Measurements from ENCODE around the gene CRPPA. TPM values are rescaled to one million over a fixed set of nuclear protein-coding genes. Genes with fewer than 3 reads are reported as not detected.

The CRPPA gene
- total RNA-seq, 4 donors from 2014 or later = 0.51 to 2.3 (median 1.5) TPM

GRCh38 chr7:16412274-16413254 is 8.8 kb downstream of the CRPPA start:
- 59 to 66% methylated on average over 8 of the region's 8 CpGs for WGBS, 2 donors
- DNase-seq (ENCODE audit: low spot score in 2 of 2) = no peak

GRCh38 chr7:16411391-16411790 is 9.9 kb downstream of the CRPPA start:
- intact Hi-C loops (cut with DNase I; ENCODE audit: low total_unique reads) = no loop called here
- 97 to 99% methylated on average over 2 of the region's 2 CpGs for WGBS, 2 donors
- TF ChIP-seq CTCF (IDR thresholded peaks at IDR 0.05) (no peak), POLR2A (IDR thresholded peaks at IDR 0.05) (no peak)
- H3K4me3 ChIP-seq (ENCODE audit: low read depth, poor library complexity, severe bottlenecking) = no peak overlapping the region
- no peak for DNase-seq (ENCODE audit: low spot score in 2 of 2)

More at GRCh38 chr7:16412274-16413254, 8.8 kb downstream of the CRPPA start:
- TF ChIP-seq CTCF (IDR thresholded peaks at IDR 0.05) (no peak), POLR2A (IDR thresholded peaks at IDR 0.05) (no peak)
- intact Hi-C loops (cut with DNase I; ENCODE audit: low total_unique reads) = no loop called here
- no peak overlapping the region for H3K4me3 ChIP-seq (ENCODE audit: low read depth, poor library complexity, severe bottlenecking)

- TF ChIP-seq CTCF (IDR thresholded peaks at IDR 0.05) (no peak), POLR2A (IDR thresholded peaks at IDR 0.05) (no peak)
- intact Hi-C loops (cut with DNase I; ENCODE audit: low total_unique reads) = no loop called here
- no peak overlapping the region for H3K4me3 ChIP-seq (ENCODE audit: low read depth, poor library complexity, severe bottlenecking)
- DNase-seq (ENCODE audit: low spot score in 2 of 2) = no peak
These were observed 11.6 kb downstream of the CRPPA start for GRCh38 chr7:16409777-16410176.

- H3K4me3 ChIP-seq (ENCODE audit: low read depth, poor library complexity, severe bottlenecking) = no peak overlapping the region
These were observed 16.7 kb downstream of the CRPPA start for GRCh38 chr7:16404636-16405035.

GRCh38 chr7:16403475-16403874 is 17.9 kb downstream of the CRPPA start:
- no peak for DNase-seq (ENCODE audit: low spot score in 2 of 2)
- WGBS, 2 donors = 79 to 84% methylated on average over 1 of the region's 1 CpG
- H3K4me3 ChIP-seq (ENCODE audit: low read depth, poor library complexity, severe bottlenecking) = no peak overlapping the region
- TF ChIP-seq CTCF (IDR thresholded peaks at IDR 0.05) (no peak), POLR2A (IDR thresholded peaks at IDR 0.05) (no peak)
- intact Hi-C loops (cut with DNase I; ENCODE audit: low total_unique reads) = no loop called here

More at GRCh38 chr7:16404636-16405035, 16.7 kb downstream of the CRPPA start:
- intact Hi-C loops (cut with DNase I; ENCODE audit: low total_unique reads) = no loop called here
- DNase-seq (ENCODE audit: low spot score in 2 of 2) = no peak
- no peak for TF ChIP-seq CTCF (IDR thresholded peaks at IDR 0.05)
- no peak for TF ChIP-seq POLR2A (IDR thresholded peaks at IDR 0.05)
- 88 to 94% methylated on average over 1 of the region's 1 CpG for WGBS, 2 donors
